Glutamatergic neuron (in vitro differentiated cells): ENCODE data around the gene ATE1. TPM values are rescaled to one million over a fixed set of nuclear protein-coding genes. Genes with fewer than 3 reads are reported as not detected.

Source experiments
- DNase-seq: peaks from one replicate; pipeline ENCODE4 v3.0.0; 2022
- H3K27ac Mint-ChIP-seq: one replicate; pipeline ENCODE4 v1.8.0; 2020; ENCODE audit warnings: mild to moderate bottlenecking, mixed read lengths, inconsistent platforms; ENCODE audit not compliant: unreplicated experiment
- H3K27me3 Mint-ChIP-seq: one replicate; pipeline ENCODE4 v1.8.0; 2020; ENCODE audit warnings: mild to moderate bottlenecking, moderate library complexity, mixed read lengths, inconsistent platforms; ENCODE audit not compliant: unreplicated experiment
- H3K36me3 Mint-ChIP-seq: one replicate; pipeline ENCODE4 v1.8.0; 2020; ENCODE audit warnings: mild to moderate bottlenecking, mixed read lengths, inconsistent platforms; ENCODE audit not compliant: unreplicated experiment
- H3K4me1 Mint-ChIP-seq: one replicate; pipeline ENCODE4 v1.8.0; 2020; ENCODE audit warnings: mild to moderate bottlenecking, low read depth, mixed read lengths, inconsistent platforms; ENCODE audit not compliant: unreplicated experiment
- H3K4me3 Mint-ChIP-seq: one replicate; pipeline ENCODE4 v1.8.0; 2020; ENCODE audit warnings: mild to moderate bottlenecking, mixed read lengths, inconsistent platforms; ENCODE audit not compliant: unreplicated experiment
- H3K9me3 Mint-ChIP-seq: one replicate; pipeline ENCODE4 v1.8.0; 2020; ENCODE audit warnings: mild to moderate bottlenecking, moderate library complexity, mixed read lengths, inconsistent platforms; ENCODE audit not compliant: unreplicated experiment
- CTCF ChIP-seq: fragments of 200-600 bp; sonication (generic); IDR thresholded peaks from one replicate; pipeline ENCODE4 v1.5.0; 2021; ENCODE audit not compliant: partially characterized antibody, unreplicated experiment
- total RNA-seq: library from RNA; stranded (reverse); fragmentation: NEBNext Ultra II Directional; extraction: Animal tissue kit (Norgen Biotek cat#: 25700); gene quantifications from one replicate; pipeline ENCODE4 v1.2.1, GENCODE V29; 2021; ENCODE audit not compliant: unreplicated experiment

ATE1 gene
- total RNA-seq, 1 donor from 2014 or later = 30.4 TPM

GRCh38 chr10:121692626-121693025 lies 235.2 kb downstream of the ATE1 start:
- Mint-ChIP-seq H3K27ac (no peak overlapping the region), H3K4me1 (peaks cover 2% of the 10 kb centered on the region), H3K4me3 (no peak overlapping the region), H3K27me3 (no peaks in the 10 kb centered on the region), H3K9me3 (no peaks in the 10 kb centered on the region), H3K36me3 (no peaks in the 10 kb centered on the region)
- no peak for TF ChIP-seq CTCF
- no peak for DNase-seq

- Mint-ChIP-seq H3K4me3 (no peak overlapping the region), H3K27ac (no peak overlapping the region), H3K4me1 (peaks cover 2% of the 10 kb centered on the region), H3K9me3 (no peaks in the 10 kb centered on the region), H3K36me3 (no peaks in the 10 kb centered on the region), H3K27me3 (no peaks in the 10 kb centered on the region)
- TF ChIP-seq CTCF = no peak
- no peak for DNase-seq
Observed at GRCh38 chr10:121690970-121691369, 236.9 kb downstream of the ATE1 start.

Other genes starting within 250 kb of the ATE1 start
- gene NSMCE4A, start 47.2 kb upstream of the ATE1 start, total RNA-seq = 42.4 TPM
- 499 TPM for gene TACC2, start 61.1 kb upstream of the ATE1 start, total RNA-seq